LNCaP clone FGC (cell line): ENCODE results near the gene CAMK2G.

Source experiments
- DNase-seq: peaks from one replicate; pipeline ENCODE4 v3.0.0-alpha.2; 2011; ENCODE audit warnings: low read depth
- H3K4me3 ChIP-seq: 2 replicates; pipeline ENCODE4 v1.5.1; 2011; ENCODE audit warnings: mild to moderate bottlenecking, low read depth, low read length, control low read depth
- CTCF ChIP-seq: IDR thresholded peaks from 2 replicates; pipeline ENCODE4 v1.5.1; 2012; ENCODE audit warnings: mild to moderate bottlenecking; ENCODE audit not compliant: control insufficient read depth, insufficient read depth; ENCODE audit errors: extremely low read depth

The CAMK2G gene

GRCh38 chr10:73771722-73772280, 102.6 kb downstream of the CAMK2G start:
- TF ChIP-seq CTCF: no peak
- no peak for DNase-seq
- H3K4me3 ChIP-seq: peak overlapping the region; percentile 80

DNA sequence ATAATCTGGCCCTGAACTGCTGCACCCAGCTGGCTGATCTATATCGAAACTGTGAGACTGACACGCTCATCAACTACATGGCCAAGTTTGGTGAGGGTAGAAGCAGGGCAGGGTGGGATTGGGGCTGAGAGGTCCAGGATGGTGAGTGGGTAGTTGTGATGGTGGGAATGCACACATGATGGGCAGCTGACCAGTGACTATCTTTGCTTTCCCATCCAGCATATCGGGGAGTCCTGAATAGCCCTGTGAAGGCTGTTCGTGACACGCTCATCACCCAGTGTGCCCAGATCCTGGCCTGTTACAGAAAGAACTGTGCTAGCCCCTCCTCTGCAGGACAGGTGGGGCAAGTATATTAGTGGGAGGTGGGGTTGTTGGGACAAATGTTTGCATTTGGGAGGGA, 105.0 kb downstream of the CAMK2G start:
- H3K4me3 ChIP-seq: no peak overlapping the region
- DNase-seq: no peak
- TF ChIP-seq CTCF: no peak

DNA sequence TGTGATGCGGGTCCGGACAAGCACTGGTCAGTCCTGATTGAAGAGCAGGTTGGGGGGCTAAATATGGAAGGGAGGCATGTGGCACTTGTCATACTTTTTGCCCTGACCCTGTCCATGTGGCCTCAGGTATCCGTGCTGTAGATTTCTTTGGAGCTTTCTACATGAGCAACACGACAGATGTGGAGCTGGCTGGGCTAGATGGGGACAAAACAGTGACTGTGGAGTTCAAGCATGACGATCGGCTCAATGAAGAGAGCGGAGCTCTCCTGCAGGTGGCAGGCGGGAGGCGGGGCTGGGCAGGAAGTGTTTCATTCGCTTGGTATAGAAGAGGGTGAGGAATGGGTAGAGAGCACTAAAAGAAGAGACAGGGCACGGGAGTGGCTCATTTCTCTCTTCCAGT, 105.5 kb downstream of the CAMK2G start:
- no peak for DNase-seq
- H3K4me3 ChIP-seq: no peak overlapping the region
- no peak for TF ChIP-seq CTCF

GRCh38 chr10:73765066-73765465, 109.3 kb downstream of the CAMK2G start:
- H3K4me3 ChIP-seq: no peak overlapping the region
- no peak for TF ChIP-seq CTCF
- DNase-seq: no peak

DNA sequence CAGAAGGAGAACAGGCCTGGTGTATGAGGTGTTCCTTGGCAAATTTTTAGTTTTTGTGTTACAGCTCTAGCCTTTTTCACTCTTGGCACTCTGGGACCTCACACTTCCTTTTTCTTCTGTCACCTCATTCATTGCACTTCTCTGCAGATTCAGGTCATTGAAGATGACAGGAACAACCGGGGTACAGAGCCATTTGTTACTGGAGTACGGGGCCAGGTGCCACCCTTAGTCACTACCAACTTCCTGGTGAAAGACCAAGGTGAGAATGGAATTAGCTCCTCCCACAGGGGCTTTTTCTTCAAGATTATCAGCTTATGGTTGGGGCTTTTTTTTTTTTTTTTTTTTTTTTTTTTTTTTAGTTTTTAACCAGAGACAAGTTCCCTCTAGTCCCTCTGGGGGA, 111.0 kb downstream of the CAMK2G start:
- no peak overlapping the region for H3K4me3 ChIP-seq
- TF ChIP-seq CTCF: no peak
- DNase-seq: no peak

GRCh38 chr10:73762915-73763314, 111.4 kb downstream of the CAMK2G start:
- no peak for DNase-seq
- no peak overlapping the region for H3K4me3 ChIP-seq
- no peak for TF ChIP-seq CTCF
